Measurements from ENCODE around the gene WIPF2.
"Not testable (repeated sequence)": the region's sequence is repeated elsewhere in the genome, so short reads cannot be mapped to it uniquely, and the experiment has no call there.

WIPF2 gene

GRCh38 chr17:40182606-40183005, 36.5 kb upstream of the WIPF2 start:
- Mint-ChIP-seq H3K27ac (no peak overlapping the region), H3K27me3 (no peaks in the 10 kb centered on the region), H3K4me1 (ENCODE audit: low read depth) (peaks cover 2% of the 10 kb centered on the region), H3K9me3 (ENCODE audit: low read depth) (no peaks in the 10 kb centered on the region), H3K4me3 (no peak overlapping the region), H3K36me3 (no peaks in the 10 kb centered on the region)

GRCh38 chr17:40187238-40187637, 31.9 kb upstream of the WIPF2 start:
- H3K4me1 Mint-ChIP-seq (ENCODE audit: low read depth) = peaks cover 9% of the 10 kb centered on the region
- H3K27me3 Mint-ChIP-seq = no peaks in the 10 kb centered on the region
- H3K27ac Mint-ChIP-seq = no peak overlapping the region

GRCh38 chr17:40188694-40189093, 30.4 kb upstream of the WIPF2 start:
- no peaks in the 10 kb centered on the region for H3K9me3 Mint-ChIP-seq (ENCODE audit: low read depth)
- H3K4me1 Mint-ChIP-seq (ENCODE audit: low read depth) = peaks cover 9% of the 10 kb centered on the region
- no peaks in the 10 kb centered on the region for H3K36me3 Mint-ChIP-seq
- no peaks in the 10 kb centered on the region for H3K27me3 Mint-ChIP-seq
- no peak overlapping the region for H3K27ac Mint-ChIP-seq
- H3K4me3 Mint-ChIP-seq = no peak overlapping the region

More at GRCh38 chr17:40187238-40187637, 31.9 kb upstream of the WIPF2 start:
- Mint-ChIP-seq H3K36me3 (no peaks in the 10 kb centered on the region), H3K9me3 (ENCODE audit: low read depth) (no peaks in the 10 kb centered on the region), H3K4me3 (no peak overlapping the region)

DNA sequence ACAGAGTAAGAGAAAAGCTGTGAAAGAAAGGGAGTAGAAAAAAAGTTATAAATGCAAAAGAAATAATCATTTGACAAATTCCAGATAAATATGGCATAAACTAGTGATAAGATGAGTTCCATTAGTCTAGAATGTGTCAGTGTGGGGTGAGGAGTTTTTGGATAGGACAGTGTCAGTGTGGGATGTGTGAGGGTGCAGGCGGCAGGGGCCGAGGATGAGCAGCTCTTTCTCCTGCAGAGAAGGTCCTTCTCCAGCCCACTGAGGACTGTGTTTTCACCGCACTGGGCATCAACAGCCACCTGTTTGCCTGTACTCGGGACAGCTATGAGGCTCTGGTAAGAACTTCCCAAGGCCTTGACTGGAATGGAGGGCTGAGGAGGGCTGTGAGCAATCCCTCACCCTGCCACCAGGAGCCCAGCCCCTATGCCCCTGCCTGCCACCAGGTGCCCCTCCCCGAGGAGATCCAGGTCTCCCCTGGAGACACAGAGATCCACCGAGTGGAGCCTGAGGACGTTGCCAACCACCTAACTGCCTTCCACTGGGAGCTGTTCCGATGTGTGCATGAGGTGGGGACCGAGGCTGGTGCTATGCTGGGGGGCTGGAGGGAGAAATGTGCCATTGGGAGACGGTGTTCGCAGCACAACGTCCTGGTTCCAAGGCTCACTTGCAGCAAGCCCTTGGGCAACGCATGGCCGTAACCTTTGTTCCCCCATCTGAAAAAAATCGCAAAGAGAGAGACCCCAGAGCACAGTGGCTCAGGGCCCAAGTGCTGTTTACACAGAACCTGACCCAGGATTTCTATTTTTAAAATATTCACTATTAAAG, 28.7 kb upstream of the WIPF2 start:
- Mint-ChIP-seq H3K4me3 (peak overlapping the region; percentile 84), H3K27ac (no peak overlapping the region), H3K4me1 (ENCODE audit: low read depth) (peaks cover 9% of the 10 kb centered on the region), H3K27me3 (no peaks in the 10 kb centered on the region), H3K9me3 (ENCODE audit: low read depth) (no peaks in the 10 kb centered on the region), H3K36me3 (peaks cover 2% of the 10 kb centered on the region)

DNA sequence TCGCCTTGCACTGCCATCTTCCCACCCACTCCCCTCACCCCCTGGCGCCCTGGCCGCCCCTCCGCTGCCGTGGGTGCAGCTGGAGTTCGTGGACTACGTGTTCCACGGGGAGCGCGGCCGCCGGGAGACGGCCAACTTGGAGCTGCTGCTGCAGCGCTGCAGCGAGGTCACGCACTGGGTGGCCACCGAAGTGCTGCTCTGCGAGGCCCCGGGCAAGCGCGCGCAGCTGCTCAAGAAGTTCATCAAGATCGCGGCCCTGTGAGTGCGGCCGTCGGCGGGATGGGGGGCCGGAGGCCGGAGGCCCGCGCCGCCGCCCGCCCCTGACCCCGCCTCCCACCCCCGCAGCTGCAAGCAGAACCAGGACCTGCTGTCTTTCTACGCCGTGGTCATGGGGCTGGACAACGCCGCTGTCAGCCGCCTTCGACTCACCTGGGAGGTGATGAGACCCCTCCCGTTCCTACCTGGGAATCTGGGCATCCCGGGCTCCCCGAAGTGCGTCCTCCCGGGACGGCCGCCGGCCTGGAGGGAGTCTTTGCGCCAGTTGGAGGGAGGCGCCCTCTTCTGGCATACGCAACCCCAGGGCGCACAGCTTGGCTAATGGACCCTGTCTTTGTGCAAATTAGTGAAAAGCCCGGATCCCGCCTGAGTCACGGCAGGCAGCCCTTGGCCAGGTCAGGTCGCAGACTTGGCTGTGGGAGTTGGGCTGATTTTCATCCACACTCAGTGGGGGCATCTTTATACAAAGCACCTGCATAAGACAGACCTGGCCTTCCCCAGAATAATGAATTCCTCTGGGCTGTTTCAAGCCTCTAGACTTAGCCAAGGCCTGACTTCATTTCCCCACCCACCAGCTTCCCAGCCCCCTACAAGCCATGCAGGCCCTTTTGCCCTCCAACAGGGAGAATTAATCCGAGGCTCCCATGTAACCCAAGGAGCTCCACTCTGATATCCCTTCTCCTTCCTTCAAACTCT, 27.6 kb upstream of the WIPF2 start:
- Mint-ChIP-seq H3K4me3 (peak overlapping the region; percentile 91), H3K36me3 (peaks cover 2% of the 10 kb centered on the region), H3K27me3 (no peaks in the 10 kb centered on the region), H3K9me3 (ENCODE audit: low read depth) (no peaks in the 10 kb centered on the region), H3K27ac (no peak overlapping the region), H3K4me1 (ENCODE audit: low read depth) (peaks cover 9% of the 10 kb centered on the region)

DNA sequence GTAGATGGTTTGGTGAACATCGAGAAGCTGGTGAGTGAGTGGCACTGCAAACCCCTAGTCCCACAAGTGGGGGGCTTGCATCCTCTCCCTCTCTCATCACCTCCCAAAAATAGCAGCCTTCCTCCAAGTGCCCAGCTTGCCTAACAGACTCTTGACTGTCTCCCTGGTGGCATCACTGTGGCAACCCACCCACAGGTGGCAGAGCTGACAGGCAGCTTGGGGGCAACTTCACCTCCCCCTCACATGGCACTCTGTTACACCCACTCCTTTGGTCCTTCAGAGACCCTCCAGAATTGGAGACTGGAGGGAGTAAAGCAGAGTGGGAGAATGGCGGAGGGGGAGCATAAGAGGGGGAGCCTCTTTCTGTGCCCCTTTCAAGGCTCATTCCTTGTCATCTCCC, 26.1 kb upstream of the WIPF2 start:
- H3K9me3 Mint-ChIP-seq (ENCODE audit: low read depth) = no peaks in the 10 kb centered on the region
- no peak overlapping the region for H3K27ac Mint-ChIP-seq
- peaks cover 2% of the 10 kb centered on the region for H3K36me3 Mint-ChIP-seq
- peak overlapping the region; percentile 43 for H3K4me3 Mint-ChIP-seq
- H3K27me3 Mint-ChIP-seq = no peaks in the 10 kb centered on the region
- H3K4me1 Mint-ChIP-seq (ENCODE audit: low read depth) = peaks cover 9% of the 10 kb centered on the region

GRCh38 chr17:40194821-40195220, 24.3 kb upstream of the WIPF2 start:
- Mint-ChIP-seq H3K4me1 (ENCODE audit: low read depth) (peaks cover 9% of the 10 kb centered on the region), H3K9me3 (ENCODE audit: low read depth) (no peaks in the 10 kb centered on the region), H3K36me3 (peaks cover 2% of the 10 kb centered on the region), H3K4me3 (no peak overlapping the region), H3K27ac (no peak overlapping the region), H3K27me3 (no peaks in the 10 kb centered on the region)

- no peak overlapping the region for H3K4me3 Mint-ChIP-seq
- no peaks in the 10 kb centered on the region for H3K9me3 Mint-ChIP-seq (ENCODE audit: low read depth)
- H3K4me1 Mint-ChIP-seq (ENCODE audit: low read depth) = peaks cover 3% of the 10 kb centered on the region
- H3K36me3 Mint-ChIP-seq = peaks cover 2% of the 10 kb centered on the region
- H3K27me3 Mint-ChIP-seq = no peaks in the 10 kb centered on the region
- H3K27ac Mint-ChIP-seq = no peak overlapping the region
These were observed 21.6 kb upstream of the WIPF2 start for GRCh38 chr17:40197550-40197949.

GRCh38 chr17:40197965-40198456, 21.1 kb upstream of the WIPF2 start:
- not testable (repeated sequence) for H3K36me3 Mint-ChIP-seq; H3K4me1 Mint-ChIP-seq (ENCODE audit: low read depth); H3K27ac Mint-ChIP-seq; H3K27me3 Mint-ChIP-seq; H3K9me3 Mint-ChIP-seq (ENCODE audit: low read depth)
- H3K4me3 Mint-ChIP-seq = peak overlapping the region; percentile 70

GRCh38 chr17:40198576-40198975, 20.5 kb upstream of the WIPF2 start:
- Mint-ChIP-seq H3K4me1 (ENCODE audit: low read depth) (peaks cover 3% of the 10 kb centered on the region), H3K4me3 (peak overlapping the region; percentile 70), H3K27me3 (no peaks in the 10 kb centered on the region), H3K9me3 (ENCODE audit: low read depth) (no peaks in the 10 kb centered on the region), H3K36me3 (peaks cover 2% of the 10 kb centered on the region), H3K27ac (no peak overlapping the region)

DNA sequence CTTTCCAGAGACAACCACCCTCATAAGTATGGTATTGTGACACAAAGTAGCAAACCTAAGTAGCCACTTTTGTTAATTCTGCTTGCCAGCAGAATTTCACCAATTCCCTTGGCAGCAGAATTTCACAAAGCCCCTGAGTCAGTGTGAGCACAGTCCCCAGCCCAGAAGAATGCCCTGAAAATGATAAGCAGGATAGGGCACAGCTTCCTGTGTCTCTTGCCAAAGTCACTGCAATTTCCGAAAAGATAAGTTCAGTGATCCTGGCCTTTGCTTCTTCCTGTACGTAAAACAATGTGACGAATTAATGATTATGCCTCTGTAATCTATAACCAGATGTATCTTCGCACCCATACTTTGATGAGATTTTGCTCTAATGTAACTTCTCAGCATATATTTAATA, 16.0 kb upstream of the WIPF2 start:
- Mint-ChIP-seq H3K4me1 (ENCODE audit: low read depth) (peaks cover 3% of the 10 kb centered on the region), H3K27ac (no peak overlapping the region), H3K9me3 (ENCODE audit: low read depth) (no peaks in the 10 kb centered on the region), H3K27me3 (no peaks in the 10 kb centered on the region), H3K4me3 (no peak overlapping the region), H3K36me3 (no peaks in the 10 kb centered on the region)

DNA sequence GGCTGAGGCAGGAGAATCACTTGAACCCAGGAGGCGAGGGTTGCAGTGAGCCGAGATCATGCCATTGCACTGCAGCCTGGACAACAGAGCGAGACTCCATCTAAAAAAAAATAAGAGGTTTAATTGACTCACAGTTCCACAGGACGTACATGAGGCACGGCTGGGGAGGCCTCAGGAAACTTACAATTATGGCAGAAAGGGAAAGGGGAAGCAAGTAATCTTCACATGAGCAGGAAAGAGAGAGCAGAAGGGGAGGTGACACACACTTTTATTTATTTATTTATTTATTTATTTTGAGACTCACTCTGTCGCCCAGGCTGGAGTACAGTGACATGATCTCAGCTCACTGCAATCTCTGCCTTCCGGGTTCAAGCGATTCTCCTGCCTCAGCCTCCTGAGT, 12.9 kb upstream of the WIPF2 start:
- not testable (repeated sequence) for H3K36me3 Mint-ChIP-seq; H3K27ac Mint-ChIP-seq; H3K9me3 Mint-ChIP-seq (ENCODE audit: low read depth); H3K27me3 Mint-ChIP-seq; H3K4me1 Mint-ChIP-seq (ENCODE audit: low read depth); H3K4me3 Mint-ChIP-seq

DNA sequence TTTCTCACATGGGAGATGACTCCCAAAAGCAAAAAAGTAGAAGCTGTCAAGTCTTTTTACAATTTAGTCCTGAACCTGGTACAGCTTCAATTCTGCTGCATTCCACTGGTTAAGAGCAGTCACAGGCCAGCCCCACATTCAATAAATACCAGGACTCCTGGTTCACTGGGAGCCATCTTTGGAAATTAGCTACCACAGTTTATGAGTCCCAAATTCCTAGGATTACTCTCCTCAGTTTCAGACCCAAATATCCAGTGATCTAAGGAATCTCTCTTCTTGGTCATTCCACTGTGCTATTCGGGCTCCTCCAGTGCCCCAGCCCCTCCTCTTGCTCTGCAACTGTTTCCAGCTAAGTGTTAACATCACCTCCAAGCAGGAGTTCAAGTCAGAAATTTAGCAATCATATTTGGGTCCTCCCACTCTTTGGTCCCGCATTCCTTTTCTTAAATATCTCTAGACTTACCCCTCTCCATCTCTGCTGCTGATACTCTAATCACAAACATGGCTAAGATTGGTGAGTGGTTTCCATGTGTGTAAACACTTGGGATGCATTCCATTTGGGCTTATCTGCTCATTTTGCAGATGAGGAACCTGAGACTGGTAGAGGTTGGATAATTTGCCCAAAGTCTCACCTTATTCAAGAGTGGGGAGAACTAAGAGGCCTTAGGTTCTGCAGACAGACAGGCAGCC, 9.6 kb upstream of the WIPF2 start:
- Mint-ChIP-seq H3K4me3 (no peak overlapping the region), H3K36me3 (no peaks in the 10 kb centered on the region), H3K27ac (no peak overlapping the region), H3K4me1 (ENCODE audit: low read depth) (no peaks in the 10 kb centered on the region), H3K27me3 (no peaks in the 10 kb centered on the region), H3K9me3 (ENCODE audit: low read depth) (no peaks in the 10 kb centered on the region)

DNA sequence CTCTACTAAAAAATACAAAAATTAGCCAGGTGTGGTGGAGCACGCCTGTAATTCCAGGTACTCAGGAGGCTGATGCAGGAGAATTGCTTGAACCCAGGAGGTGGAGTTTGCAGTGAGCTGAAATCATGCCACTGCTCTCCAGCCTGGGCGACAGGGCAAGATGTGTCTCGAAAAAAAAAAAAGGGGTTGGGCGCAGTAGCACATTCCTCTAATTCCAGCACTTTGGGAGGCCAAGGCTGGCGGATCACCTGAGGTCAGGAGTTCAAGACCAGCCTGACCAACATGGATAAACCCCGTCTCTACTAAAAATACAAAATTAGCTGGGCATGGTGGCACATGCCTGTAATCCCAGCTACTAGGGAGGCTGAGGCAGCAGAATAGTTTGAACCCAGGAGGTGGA, 5.2 kb upstream of the WIPF2 start:
- H3K27ac Mint-ChIP-seq; H3K36me3 Mint-ChIP-seq; H3K4me3 Mint-ChIP-seq; H3K9me3 Mint-ChIP-seq (ENCODE audit: low read depth); H3K27me3 Mint-ChIP-seq: not testable (repeated sequence)
- H3K4me1 Mint-ChIP-seq (ENCODE audit: low read depth) = peaks cover 11% of the 10 kb centered on the region
